Stomach smooth muscle (tissue), 2 donors: ENCODE data around the gene ADAMTS2.

Experiments used
- H3K27ac ChIP-seq: one replicate; pipeline ENCODE4 v1.7.0; 2013; ENCODE audit warnings: mild to moderate bottlenecking, low read length, inconsistent platforms
- H3K27me3 ChIP-seq, 2 donors: one replicate each; pipeline ENCODE4 v1.7.0; 2013; ENCODE audit warnings: low read length in 2 of 2; ENCODE audit not compliant: insufficient read depth in 2 of 2, control insufficient read depth in 1 of 2
- H3K36me3 ChIP-seq, 2 donors: one replicate each; pipeline ENCODE4 v1.7.0; 2013; ENCODE audit warnings: low read length in 2 of 2; ENCODE audit not compliant: control insufficient read depth in 2 of 2, insufficient read depth in 2 of 2
- H3K4me1 ChIP-seq: one replicate; pipeline ENCODE4 v1.7.0; 2013; ENCODE audit warnings: low read length; ENCODE audit not compliant: control insufficient read depth, insufficient read depth
- H3K4me3 ChIP-seq, 2 donors: one replicate each; pipeline ENCODE4 v1.7.0; 2013; ENCODE audit warnings: low read length in 2 of 2
- H3K9ac ChIP-seq, 2 donors: one replicate each; pipeline ENCODE4 v1.7.0; 2013; ENCODE audit warnings: low read length in 2 of 2, mild to moderate bottlenecking in 1 of 2
- H3K9me3 ChIP-seq, 2 donors: one replicate each; pipeline ENCODE4 v1.7.0; 2013; ENCODE audit warnings: low read length in 2 of 2; ENCODE audit not compliant: control insufficient read depth in 2 of 2
- donor health status: healthy.
- donor health status: Pancreatic carcinoma.

ADAMTS2 gene

GRCh38 chr5:179171816-179172745, 173.2 kb downstream of the ADAMTS2 start:
- Histone ChIP-seq H3K36me3 (no peaks in the 10 kb centered on the region), H3K4me3 (no peak overlapping the region), H3K4me1 (peaks cover 4% of the 10 kb centered on the region), H3K9me3 (no peaks in the 10 kb centered on the region), H3K9ac (no peak overlapping the region), H3K27ac (no peak overlapping the region), H3K27me3 (peaks cover 0 to 2% of the 10 kb centered on the region in 2 donors)

GRCh38 chr5:179171251-179171815, 173.9 kb downstream of the ADAMTS2 start:
- H3K9me3 ChIP-seq = no peaks in the 10 kb centered on the region
- H3K27me3 ChIP-seq = peaks cover 0 to 2% of the 10 kb centered on the region in 2 donors
- H3K36me3 ChIP-seq = no peaks in the 10 kb centered on the region
- no peak overlapping the region for H3K4me3 ChIP-seq
- no peak overlapping the region for H3K27ac ChIP-seq
- H3K4me1 ChIP-seq = peaks cover 4% of the 10 kb centered on the region
- no peak overlapping the region for H3K9ac ChIP-seq

- Histone ChIP-seq H3K36me3 (no peaks in the 10 kb centered on the region), H3K4me3 (no peak overlapping the region), H3K27ac (no peak overlapping the region), H3K27me3 (peaks cover 0 to 2% of the 10 kb centered on the region in 2 donors), H3K4me1 (peaks cover 4% of the 10 kb centered on the region), H3K9me3 (no peaks in the 10 kb centered on the region), H3K9ac (no peak overlapping the region)
These were observed 174.7 kb downstream of the ADAMTS2 start for GRCh38 chr5:179170606-179171005.

GRCh38 chr5:179169836-179170235, 175.4 kb downstream of the ADAMTS2 start:
- H3K27me3 ChIP-seq = peaks cover 0 to 2% of the 10 kb centered on the region in 2 donors
- H3K27ac ChIP-seq = no peak overlapping the region
- H3K9me3 ChIP-seq = no peaks in the 10 kb centered on the region

GRCh38 chr5:179168664-179169063, 176.6 kb downstream of the ADAMTS2 start:
- no peaks in the 10 kb centered on the region for H3K36me3 ChIP-seq
- H3K4me1 ChIP-seq = peaks cover 4% of the 10 kb centered on the region
- H3K27me3 ChIP-seq = peaks cover 0 to 2% of the 10 kb centered on the region in 2 donors

More at GRCh38 chr5:179169836-179170235, 175.4 kb downstream of the ADAMTS2 start:
- no peak overlapping the region for H3K4me3 ChIP-seq
- peaks cover 4% of the 10 kb centered on the region for H3K4me1 ChIP-seq
- H3K9ac ChIP-seq = no peak overlapping the region
- H3K36me3 ChIP-seq = no peaks in the 10 kb centered on the region

GRCh38 chr5:179167871-179168451, 177.3 kb downstream of the ADAMTS2 start:
- H3K27ac ChIP-seq = no peak overlapping the region
- H3K27me3 ChIP-seq = peaks cover 0 to 2% of the 10 kb centered on the region in 2 donors
- no peaks in the 10 kb centered on the region for H3K36me3 ChIP-seq
- peaks cover 4% of the 10 kb centered on the region for H3K4me1 ChIP-seq
- H3K9ac ChIP-seq = no peak overlapping the region
- no peak overlapping the region for H3K4me3 ChIP-seq
- H3K9me3 ChIP-seq = peaks cover 0 to 2% of the 10 kb centered on the region in 2 donors

More at GRCh38 chr5:179168664-179169063, 176.6 kb downstream of the ADAMTS2 start:
- Histone ChIP-seq H3K9ac (no peak overlapping the region), H3K9me3 (no peaks in the 10 kb centered on the region), H3K4me3 (no peak overlapping the region), H3K27ac (no peak overlapping the region)

GRCh38 chr5:179166886-179167841, 178.1 kb downstream of the ADAMTS2 start:
- peaks cover 0 to 9% of the 10 kb centered on the region in 2 donors for H3K9me3 ChIP-seq
- no peak overlapping the region for H3K27ac ChIP-seq
- H3K4me3 ChIP-seq = peak overlapping the region; percentile 67 to 72
- H3K9ac ChIP-seq = peak overlapping the region in 1 of 2 donors; percentile 15
- H3K4me1 ChIP-seq = peaks cover 4% of the 10 kb centered on the region
- H3K27me3 ChIP-seq = peaks cover 0 to 2% of the 10 kb centered on the region in 2 donors
- no peaks in the 10 kb centered on the region for H3K36me3 ChIP-seq

GRCh38 chr5:179166171-179166885, 178.9 kb downstream of the ADAMTS2 start:
- Histone ChIP-seq H3K4me3 (peak overlapping the region in 1 of 2 donors; percentile 67), H3K27ac (no peak overlapping the region), H3K4me1 (peaks cover 4% of the 10 kb centered on the region)

GRCh38 chr5:179165421-179166170, 179.7 kb downstream of the ADAMTS2 start:
- Histone ChIP-seq H3K4me3 (no peak overlapping the region), H3K27me3 (peaks cover 0 to 2% of the 10 kb centered on the region in 2 donors), H3K27ac (no peak overlapping the region), H3K9me3 (peaks cover 0 to 9% of the 10 kb centered on the region in 2 donors), H3K4me1 (peaks cover 4% of the 10 kb centered on the region), H3K36me3 (no peaks in the 10 kb centered on the region), H3K9ac (no peak overlapping the region)

More at GRCh38 chr5:179166171-179166885, 178.9 kb downstream of the ADAMTS2 start:
- H3K9ac ChIP-seq = no peak overlapping the region
- peaks cover 0 to 2% of the 10 kb centered on the region in 2 donors for H3K27me3 ChIP-seq
- H3K9me3 ChIP-seq = peaks cover 0 to 9% of the 10 kb centered on the region in 2 donors
- H3K36me3 ChIP-seq = no peaks in the 10 kb centered on the region
